Hepatocyte (in vitro differentiated cells): ENCODE measurements around the gene FGD5. TPM values are rescaled to one million over a fixed set of nuclear protein-coding genes. Genes with fewer than 3 reads are reported as not detected.

Experiments
- DNase-seq: peaks from one replicate; pipeline ENCODE4 v3.0.0-alpha.2; 2016; ENCODE audit warnings: low spot score
- H2AFZ ChIP-seq: fragments of 200-600 bp; sonication (generic); 2 replicates; pipeline ENCODE4 v1.6.0; 2016; ENCODE audit warnings: antibody characterized with exemption, mild to moderate bottlenecking
- H3K27ac ChIP-seq: fragments of 200-600 bp; sonication (generic); 2 replicates; pipeline ENCODE4 v1.5.1; 2016; ENCODE audit warnings: mild to moderate bottlenecking
- H3K27me3 ChIP-seq: fragments of 200-600 bp; sonication (generic); 2 replicates; pipeline ENCODE4 v1.6.1; 2016
- H3K36me3 ChIP-seq: fragments of 200-600 bp; sonication (generic); replicated peaks from 2 replicates; pipeline ENCODE4 v1.5.1; 2016; ENCODE audit warnings: low read depth; ENCODE audit not compliant: insufficient read depth
- H3K4me1 ChIP-seq: fragments of 200-600 bp; sonication (generic); 2 replicates; pipeline ENCODE4 v1.5.1; 2016; ENCODE audit warnings: mild to moderate bottlenecking, moderate library complexity; ENCODE audit not compliant: insufficient read depth
- H3K4me2 ChIP-seq: fragments of 200-600 bp; sonication (generic); 2 replicates; pipeline ENCODE4 v1.6.0; 2016
- H3K4me3 ChIP-seq: fragments of 200-600 bp; sonication (generic); 2 replicates; pipeline ENCODE4 v1.5.1; 2016; ENCODE audit warnings: mild to moderate bottlenecking
- H3K79me2 ChIP-seq: fragments of 200-600 bp; sonication (generic); 2 replicates; pipeline ENCODE4 v1.6.0; 2017; ENCODE audit warnings: mild to moderate bottlenecking
- H3K9me2 ChIP-seq: fragments of 200-600 bp; sonication (generic); replicated peaks from 2 replicates; pipeline ENCODE4 v1.6.0; 2017; ENCODE audit warnings: mild to moderate bottlenecking; ENCODE audit not compliant: insufficient read depth
- H3K9me3 ChIP-seq: fragments of 200-600 bp; sonication (generic); 2 replicates; pipeline ENCODE4 v1.5.1; 2016; ENCODE audit warnings: low read depth, mild to moderate bottlenecking
- H4K20me1 ChIP-seq: fragments of 200-600 bp; sonication (generic); 2 replicates; pipeline ENCODE4 v1.6.0; 2016; ENCODE audit warnings: mild to moderate bottlenecking; ENCODE audit not compliant: insufficient read depth, poor library complexity, severe bottlenecking
- EZH2 ChIP-seq: fragments of 200-600 bp; sonication (generic); IDR thresholded peaks from 2 replicates; pipeline ENCODE4 v1.6.1; 2016; ENCODE audit warnings: antibody characterized with exemption, mild to moderate bottlenecking, borderline replicate concordance
- EZH2phosphoT487 ChIP-seq: fragments of 200-600 bp; sonication (generic); IDR thresholded peaks from one replicate; pipeline ENCODE4 v1.6.1; 2018; ENCODE audit warnings: antibody characterized with exemption, mild to moderate bottlenecking, low read depth, moderate library complexity; ENCODE audit not compliant: unreplicated experiment, severe bottlenecking
- WGBS: methylation state at CpG from one replicate; pipeline ENCODE4 v1.1.6; 2016; ENCODE audit warnings: low lambda C conversion rate; ENCODE audit errors: missing lambda C conversion rate; 5-methylcytosine and 5-hydroxymethylcytosine counted together
- polyA plus RNA-seq: library from polyadenylated mRNA; unstranded; fragments of >200 nt; fragmentation: Nextera tagmentation; extraction: Ambion mirVana; gene quantifications from 2 replicates; pipeline ENCODE4 v1.2.1, GENCODE V29; 2016
- total RNA-seq: library from RNA; depleted of rRNA; stranded (reverse); fragments of >200 nt; gene quantifications from 2 replicates; pipeline ENCODE4 v1.2.3, GENCODE V29; 2014
- TF ChIP-seq, protein P1 (sequence below): fragments of 200-600 bp; sonication (generic); IDR thresholded peaks from 2 replicates; pipeline ENCODE4 v1.5.1; 2016; ENCODE audit warnings: antibody characterized with exemption, mild to moderate bottlenecking; ENCODE audit not compliant: poor library complexity

The FGD5 gene
- total and polyA plus RNA-seq, 2 experiments from 2014 or later: 2.9 to 3.3 TPM

DNA sequence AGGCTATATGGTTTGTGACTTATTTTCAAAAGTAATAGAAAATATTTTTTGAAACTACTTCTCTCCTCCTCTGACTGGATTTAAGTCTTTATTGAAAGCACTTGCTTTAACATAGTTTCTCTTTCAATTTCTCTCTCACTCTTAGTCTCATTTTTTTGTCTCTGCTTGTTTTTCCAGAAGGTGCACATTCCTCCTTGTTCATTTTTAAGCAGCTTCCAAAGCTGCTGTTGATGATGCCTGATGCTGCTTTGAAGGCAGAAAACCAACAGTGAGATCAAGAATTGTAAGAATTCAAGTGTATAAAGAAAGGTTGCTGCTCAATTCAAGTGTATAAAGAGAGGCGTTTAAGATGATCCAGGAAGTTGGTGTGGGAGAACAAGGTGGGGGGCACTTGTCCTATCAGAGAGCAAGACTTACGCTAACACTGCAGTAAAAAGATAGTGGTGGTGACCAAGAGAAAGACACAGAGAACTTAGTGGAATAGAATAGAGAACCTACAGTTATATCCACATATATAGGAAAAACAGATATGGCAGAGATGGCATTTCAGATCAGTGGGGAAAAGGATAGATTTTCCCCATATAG lies 140.7 kb downstream of the FGD5 start:
- Histone ChIP-seq H3K4me1 (no peaks in the 10 kb centered on the region), H3K36me3 (peaks cover 5% of the 10 kb centered on the region), H3K27me3 (no peaks in the 10 kb centered on the region), H3K9me3 (no peaks in the 10 kb centered on the region), H3K27ac (peak overlapping the region; percentile 24), H3K9me2 (no peaks in the 10 kb centered on the region), H3K4me3 (no peak overlapping the region), H4K20me1 (peaks cover 6% of the 10 kb centered on the region), H3K79me2 (peaks cover 100% of the 10 kb centered on the region), H3K4me2 (peak overlapping the region; percentile 39), H2AFZ (no peak overlapping the region)
- TF ChIP-seq EZH2 (no peak), EZH2phosphoT487 (no peak)
- TF ChIP-seq, protein P1, sequence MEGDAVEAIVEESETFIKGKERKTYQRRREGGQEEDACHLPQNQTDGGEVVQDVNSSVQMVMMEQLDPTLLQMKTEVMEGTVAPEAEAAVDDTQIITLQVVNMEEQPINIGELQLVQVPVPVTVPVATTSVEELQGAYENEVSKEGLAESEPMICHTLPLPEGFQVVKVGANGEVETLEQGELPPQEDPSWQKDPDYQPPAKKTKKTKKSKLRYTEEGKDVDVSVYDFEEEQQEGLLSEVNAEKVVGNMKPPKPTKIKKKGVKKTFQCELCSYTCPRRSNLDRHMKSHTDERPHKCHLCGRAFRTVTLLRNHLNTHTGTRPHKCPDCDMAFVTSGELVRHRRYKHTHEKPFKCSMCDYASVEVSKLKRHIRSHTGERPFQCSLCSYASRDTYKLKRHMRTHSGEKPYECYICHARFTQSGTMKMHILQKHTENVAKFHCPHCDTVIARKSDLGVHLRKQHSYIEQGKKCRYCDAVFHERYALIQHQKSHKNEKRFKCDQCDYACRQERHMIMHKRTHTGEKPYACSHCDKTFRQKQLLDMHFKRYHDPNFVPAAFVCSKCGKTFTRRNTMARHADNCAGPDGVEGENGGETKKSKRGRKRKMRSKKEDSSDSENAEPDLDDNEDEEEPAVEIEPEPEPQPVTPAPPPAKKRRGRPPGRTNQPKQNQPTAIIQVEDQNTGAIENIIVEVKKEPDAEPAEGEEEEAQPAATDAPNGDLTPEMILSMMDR: no peak
- DNase-seq: no peak
- 85% methylated on average over 2 of the region's 2 CpGs for WGBS

- Histone ChIP-seq H3K79me2 (peaks cover 93% of the 10 kb centered on the region), H4K20me1 (peaks cover 5% of the 10 kb centered on the region), H2AFZ (no peak overlapping the region), H3K4me1 (no peaks in the 10 kb centered on the region), H3K9me2 (no peaks in the 10 kb centered on the region), H3K4me2 (no peak overlapping the region), H3K4me3 (no peak overlapping the region), H3K9me3 (peaks cover 9% of the 10 kb centered on the region), H3K36me3 (peaks cover 5% of the 10 kb centered on the region), H3K27ac (no peak overlapping the region), H3K27me3 (no peaks in the 10 kb centered on the region)
- TF ChIP-seq EZH2phosphoT487: no peak
- TF ChIP-seq, protein P1: no peak
- no peak for TF ChIP-seq EZH2
- DNase-seq: no peak
- WGBS: 97% methylated on average over 5 of the region's 5 CpGs
Observed at GRCh38 chr3:14962762-14963161, 144.0 kb downstream of the FGD5 start.

DNA sequence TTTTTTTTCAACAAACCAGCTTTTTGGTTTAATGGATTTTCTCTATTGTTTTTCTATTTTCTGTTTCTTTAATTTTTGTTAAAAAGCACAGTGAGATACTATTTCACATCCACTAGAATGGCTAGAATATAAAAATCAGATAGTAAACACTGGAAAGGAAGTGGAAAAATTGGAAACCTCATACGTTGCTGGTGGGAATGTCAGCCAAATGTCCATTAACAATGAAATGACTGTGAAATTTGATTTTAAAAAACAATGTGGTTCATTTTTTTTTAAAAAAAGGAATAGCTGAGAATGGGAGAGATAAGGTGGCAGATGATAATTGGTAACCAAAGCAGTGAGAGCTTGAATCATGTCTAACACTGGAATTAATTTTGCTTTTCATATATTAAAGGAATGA lies 148.5 kb downstream of the FGD5 start:
- TF ChIP-seq EZH2: no peak
- TF ChIP-seq, protein P1: no peak
- TF ChIP-seq EZH2phosphoT487: no peak
- Histone ChIP-seq H3K4me2 (no peak overlapping the region), H3K9me3 (peaks cover 9% of the 10 kb centered on the region), H3K79me2 (peaks cover 70% of the 10 kb centered on the region), H4K20me1 (no peaks in the 10 kb centered on the region), H3K27me3 (no peaks in the 10 kb centered on the region), H3K27ac (no peak overlapping the region), H2AFZ (no peak overlapping the region), H3K4me1 (no peaks in the 10 kb centered on the region), H3K9me2 (no peaks in the 10 kb centered on the region), H3K36me3 (no peaks in the 10 kb centered on the region), H3K4me3 (no peak overlapping the region)
- 97% methylated on average over 1 of the region's 1 CpG for WGBS
- no peak for DNase-seq
